HG03139 (cell line): Measurements from ENCODE around the gene RORB.

Source experiments
- ATAC-seq: cut with Tn5 transposase; IDR thresholded peaks from one replicate; pipeline ENCODE4 v1.9.1; 2021; ENCODE audit not compliant: unreplicated experiment

RORB gene

GRCh38 chr9:74589576-74589975 lies 92.4 kb downstream of the RORB start:
- ATAC-seq, result peak; percentile 64

GRCh38 chr9:74595286-74595685 lies 98.2 kb downstream of the RORB start:
- no peak for ATAC-seq

- no peak for ATAC-seq
Observed at GRCh38 chr9:74598874-74599273, 101.7 kb downstream of the RORB start.

GRCh38 chr9:74609671-74610405 lies 112.7 kb downstream of the RORB start:
- ATAC-seq, result peak; percentile 53

- peak; percentile 59 for ATAC-seq
Observed at GRCh38 chr9:74610523-74611061, 113.5 kb downstream of the RORB start.

GRCh38 chr9:74630228-74630627 lies 133.1 kb downstream of the RORB start:
- ATAC-seq, result no peak

GRCh38 chr9:74639112-74639511 lies 142.0 kb downstream of the RORB start:
- ATAC-seq, result no peak

- no peak for ATAC-seq
Observed at GRCh38 chr9:74642376-74642775, 145.2 kb downstream of the RORB start.

- ATAC-seq, result no peak
Observed at GRCh38 chr9:74643303-74643923, 146.3 kb downstream of the RORB start.

GRCh38 chr9:74644023-74644422 lies 146.9 kb downstream of the RORB start:
- no peak for ATAC-seq

- ATAC-seq, result peak; percentile 65
Observed at GRCh38 chr9:74645007-74645639, 148.0 kb downstream of the RORB start.

GRCh38 chr9:74653410-74654080 lies 156.4 kb downstream of the RORB start:
- ATAC-seq, result no peak

GRCh38 chr9:74662674-74663073 lies 165.5 kb downstream of the RORB start:
- no peak for ATAC-seq

GRCh38 chr9:74663439-74663838 lies 166.3 kb downstream of the RORB start:
- no peak for ATAC-seq

GRCh38 chr9:74666625-74667316 lies 169.6 kb downstream of the RORB start:
- ATAC-seq, result no peak

- no peak for ATAC-seq
Observed at GRCh38 chr9:74672237-74672636, 175.1 kb downstream of the RORB start.

- ATAC-seq, result no peak
Observed at GRCh38 chr9:74674077-74674476, 176.9 kb downstream of the RORB start.

GRCh38 chr9:74681906-74682305 lies 184.8 kb downstream of the RORB start:
- no peak for ATAC-seq

- ATAC-seq, result no peak
Observed at GRCh38 chr9:74683322-74683721, 186.2 kb downstream of the RORB start.

GRCh38 chr9:74691058-74691457 lies 193.9 kb downstream of the RORB start:
- no peak for ATAC-seq

GRCh38 chr9:74696520-74696919 lies 199.4 kb downstream of the RORB start:
- ATAC-seq, result no peak
